Progenitor cell of endocrine pancreas (in vitro differentiated cells): ENCODE results near the gene AKT2. TPM values are rescaled to one million over a fixed set of nuclear protein-coding genes. Genes with fewer than 3 reads are reported as not detected.

Experiments used
- DNase-seq: peaks from one replicate; pipeline ENCODE4 v3.0.0; 2021; ENCODE audit warnings: low spot score; ENCODE audit not compliant: unreplicated experiment
- H3K27ac Mint-ChIP-seq: 2 replicates; pipeline ENCODE4 v1.8.0; 2021; ENCODE audit warnings: mild to moderate bottlenecking, moderate library complexity, mixed read lengths
- H3K27me3 Mint-ChIP-seq: 2 replicates; pipeline ENCODE4 v1.8.0; 2021; ENCODE audit warnings: mixed read lengths
- H3K36me3 Mint-ChIP-seq: 2 replicates; pipeline ENCODE4 v1.8.0; 2022; ENCODE audit warnings: mixed read lengths; ENCODE audit not compliant: insufficient read depth
- H3K4me1 Mint-ChIP-seq: 2 replicates; pipeline ENCODE4 v1.8.0; 2021; ENCODE audit warnings: low read depth, mixed read lengths
- H3K4me3 Mint-ChIP-seq: 2 replicates; pipeline ENCODE4 v1.8.0; 2021; ENCODE audit warnings: low read depth, mild to moderate bottlenecking, moderate library complexity, mixed read lengths
- H3K9me3 Mint-ChIP-seq: 2 replicates; pipeline ENCODE4 v1.8.0; 2021; ENCODE audit warnings: low read depth, mixed read lengths
- CTCF ChIP-seq: fragments of 200-600 bp; sonication (generic); IDR thresholded peaks from one replicate; pipeline ENCODE4 v1.5.0; 2021; ENCODE audit warnings: antibody characterized with exemption, mild to moderate bottlenecking; ENCODE audit not compliant: unreplicated experiment
- total RNA-seq: library from RNA; stranded (reverse); gene quantifications from 2 replicates; pipeline ENCODE4 v1.2.1, GENCODE V29; 2021

Gene AKT2
- total RNA-seq, 1 donor from 2014 or later: 200 TPM

- H3K27ac Mint-ChIP-seq: no peak overlapping the region
- H3K27me3 Mint-ChIP-seq: no peaks in the 10 kb centered on the region
- no peak for DNase-seq
- no peaks in the 10 kb centered on the region for H3K4me1 Mint-ChIP-seq
- no peak for TF ChIP-seq CTCF
- H3K9me3 Mint-ChIP-seq: no peaks in the 10 kb centered on the region
- H3K4me3 Mint-ChIP-seq: no peak overlapping the region
- H3K36me3 Mint-ChIP-seq: peaks cover 9% of the 10 kb centered on the region
These were observed 32.2 kb upstream of the AKT2 start for GRCh38 chr19:40317338-40317737.

- Mint-ChIP-seq H3K27me3 (no peaks in the 10 kb centered on the region), H3K36me3 (peaks cover 8% of the 10 kb centered on the region), H3K4me3 (no peak overlapping the region), H3K9me3 (no peaks in the 10 kb centered on the region), H3K27ac (no peak overlapping the region), H3K4me1 (no peaks in the 10 kb centered on the region)
- no peak for DNase-seq
- TF ChIP-seq CTCF: no peak
These were observed 30.8 kb upstream of the AKT2 start for GRCh38 chr19:40315812-40316470.

DNA sequence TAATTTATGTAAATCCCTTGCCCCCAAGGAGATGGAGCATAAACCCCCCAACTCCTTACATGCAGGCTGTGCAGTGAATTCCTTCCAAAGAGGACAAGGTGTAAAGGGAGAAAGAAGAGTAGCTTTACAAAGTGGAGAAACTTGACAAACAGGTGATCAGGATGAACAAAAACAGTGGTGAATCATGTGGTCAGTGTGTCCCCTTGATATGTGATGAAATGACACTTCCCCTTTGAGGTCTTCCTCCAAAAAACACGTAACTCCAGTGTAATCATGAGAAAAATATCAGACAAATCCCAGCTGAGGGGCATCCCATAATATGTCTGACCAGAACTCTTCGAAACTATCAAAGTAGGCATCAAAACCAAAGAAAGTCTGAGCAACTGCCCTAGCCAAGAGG lies 29.5 kb upstream of the AKT2 start:
- Mint-ChIP-seq H3K27ac (no peak overlapping the region), H3K27me3 (no peaks in the 10 kb centered on the region), H3K4me3 (no peak overlapping the region), H3K9me3 (no peaks in the 10 kb centered on the region), H3K36me3 (peaks cover 6% of the 10 kb centered on the region), H3K4me1 (no peaks in the 10 kb centered on the region)
- DNase-seq: no peak
- TF ChIP-seq CTCF: no peak

DNA sequence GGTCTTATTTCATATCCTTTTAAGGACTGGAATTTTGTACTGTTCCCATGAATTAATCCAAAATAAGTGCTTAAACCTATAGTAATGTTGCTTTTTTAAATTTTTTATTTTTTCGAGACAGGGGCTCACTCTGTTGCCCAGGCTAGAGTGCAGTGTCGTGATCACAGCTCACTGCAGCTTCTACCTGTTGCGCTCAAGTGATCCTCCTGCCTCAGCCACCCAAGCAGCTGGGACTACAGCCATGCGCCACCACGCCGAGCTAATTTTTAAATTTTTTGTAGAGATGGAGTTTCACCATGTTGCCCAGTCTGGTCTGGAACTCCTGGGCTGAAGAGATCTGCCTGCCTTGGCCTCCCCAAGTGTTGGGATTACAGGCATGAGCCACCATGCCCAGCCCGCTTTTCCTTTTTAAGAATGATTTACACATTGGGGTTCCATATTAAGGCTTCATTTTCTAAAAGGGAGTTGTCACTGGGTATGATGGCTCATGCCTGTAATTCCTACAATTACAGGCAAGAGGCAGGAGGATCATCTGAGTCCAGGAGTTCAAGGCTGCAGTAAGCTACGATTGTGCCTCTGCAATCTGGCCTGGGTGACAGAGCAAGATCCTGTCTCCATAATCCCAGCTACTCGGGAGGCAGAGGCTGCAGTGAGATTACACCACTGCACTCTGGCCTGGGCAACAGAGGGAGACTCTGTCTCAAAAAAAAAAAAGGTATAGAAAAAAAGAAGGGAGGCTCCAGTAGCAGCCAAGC lies 28.3 kb upstream of the AKT2 start:
- DNase-seq: no peak
- Mint-ChIP-seq H3K27me3 (no peaks in the 10 kb centered on the region), H3K9me3 (no peaks in the 10 kb centered on the region), H3K27ac (no peak overlapping the region), H3K4me1 (no peaks in the 10 kb centered on the region), H3K4me3 (no peak overlapping the region), H3K36me3 (peaks cover 3% of the 10 kb centered on the region)
- TF ChIP-seq CTCF: no peak

DNA sequence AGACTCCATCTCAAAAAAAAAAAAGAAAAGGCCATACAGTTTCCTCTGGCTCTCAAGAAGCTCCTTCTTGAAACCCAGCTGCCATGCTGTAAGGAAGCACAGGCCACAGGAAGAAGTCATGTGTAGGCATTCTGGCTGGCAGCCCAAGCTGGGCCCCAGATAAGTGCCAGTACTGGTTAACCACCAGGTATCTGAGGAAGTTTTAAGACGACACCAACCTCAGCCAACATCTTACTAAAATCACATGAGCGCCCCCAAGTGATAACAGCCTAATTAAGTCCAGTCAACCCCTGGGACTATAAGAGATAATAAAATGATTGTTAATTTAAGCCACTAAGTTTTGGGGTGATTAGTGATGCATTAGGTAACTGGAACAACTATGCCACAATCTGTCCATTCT lies 27.4 kb upstream of the AKT2 start:
- no peak for DNase-seq
- TF ChIP-seq CTCF: no peak
- H3K9me3 Mint-ChIP-seq: no peaks in the 10 kb centered on the region
- H3K4me3 Mint-ChIP-seq: no peak overlapping the region
- peak overlapping the region; percentile 37 for H3K27ac Mint-ChIP-seq
- H3K36me3 Mint-ChIP-seq: peaks cover 2% of the 10 kb centered on the region
- no peaks in the 10 kb centered on the region for H3K27me3 Mint-ChIP-seq
- H3K4me1 Mint-ChIP-seq: no peaks in the 10 kb centered on the region
